ENCODE data around the gene COPS8. TPM values are rescaled to one million over a fixed set of nuclear protein-coding genes. Genes with fewer than 3 reads are reported as not detected.

The COPS8 gene
- total RNA-seq, 3 donors from 2014 or later: 88.8 to 205 (median 103) TPM

GRCh38 chr2:237043866-237044265 is 41.8 kb upstream of the COPS8 start:
- Histone ChIP-seq H3K4me3 (no peak overlapping the region), H3K9me3 (peaks cover 0 to 3% of the 10 kb centered on the region in 2 donors), H3K27ac (no peak overlapping the region), H3K4me1 (no peaks in the 10 kb centered on the region), H3K36me3 (no peaks in the 10 kb centered on the region), H3K27me3 (no peaks in the 10 kb centered on the region)
- intact Hi-C loops (cut with DNase I; ENCODE audit: low total_unique reads): no loop called here
- no peak for DNase-seq (ENCODE audit: low spot score in 2 of 2)
- no peak for TF ChIP-seq POLR2AphosphoS5 (IDR thresholded peaks at IDR 0.05)
- TF ChIP-seq POLR2A (IDR thresholded peaks at IDR 0.05): no peak
- TF ChIP-seq, protein P1, sequence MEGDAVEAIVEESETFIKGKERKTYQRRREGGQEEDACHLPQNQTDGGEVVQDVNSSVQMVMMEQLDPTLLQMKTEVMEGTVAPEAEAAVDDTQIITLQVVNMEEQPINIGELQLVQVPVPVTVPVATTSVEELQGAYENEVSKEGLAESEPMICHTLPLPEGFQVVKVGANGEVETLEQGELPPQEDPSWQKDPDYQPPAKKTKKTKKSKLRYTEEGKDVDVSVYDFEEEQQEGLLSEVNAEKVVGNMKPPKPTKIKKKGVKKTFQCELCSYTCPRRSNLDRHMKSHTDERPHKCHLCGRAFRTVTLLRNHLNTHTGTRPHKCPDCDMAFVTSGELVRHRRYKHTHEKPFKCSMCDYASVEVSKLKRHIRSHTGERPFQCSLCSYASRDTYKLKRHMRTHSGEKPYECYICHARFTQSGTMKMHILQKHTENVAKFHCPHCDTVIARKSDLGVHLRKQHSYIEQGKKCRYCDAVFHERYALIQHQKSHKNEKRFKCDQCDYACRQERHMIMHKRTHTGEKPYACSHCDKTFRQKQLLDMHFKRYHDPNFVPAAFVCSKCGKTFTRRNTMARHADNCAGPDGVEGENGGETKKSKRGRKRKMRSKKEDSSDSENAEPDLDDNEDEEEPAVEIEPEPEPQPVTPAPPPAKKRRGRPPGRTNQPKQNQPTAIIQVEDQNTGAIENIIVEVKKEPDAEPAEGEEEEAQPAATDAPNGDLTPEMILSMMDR (IDR thresholded peaks at IDR 0.05): no peak

GRCh38 chr2:237044281-237044680 is 41.4 kb upstream of the COPS8 start:
- peak overlapping the region in 1 of 2 donors; percentile 50 for H3K27ac ChIP-seq
- DNase-seq (ENCODE audit: low spot score in 2 of 2): no peak
- no peaks in the 10 kb centered on the region for H3K27me3 ChIP-seq
- TF ChIP-seq, protein P1 (IDR thresholded peaks at IDR 0.05): no peak
- no peak for TF ChIP-seq POLR2AphosphoS5 (IDR thresholded peaks at IDR 0.05)
- TF ChIP-seq POLR2A (IDR thresholded peaks at IDR 0.05): no peak
- no peak overlapping the region for H3K4me3 ChIP-seq
- H3K36me3 ChIP-seq: no peaks in the 10 kb centered on the region
- intact Hi-C loops (cut with DNase I; ENCODE audit: low total_unique reads): no loop called here
- H3K4me1 ChIP-seq: no peaks in the 10 kb centered on the region
- peaks cover 0 to 3% of the 10 kb centered on the region in 2 donors for H3K9me3 ChIP-seq

GRCh38 chr2:237045449-237045848 is 40.2 kb upstream of the COPS8 start:
- no peaks in the 10 kb centered on the region for H3K27me3 ChIP-seq
- peaks cover 0 to 3% of the 10 kb centered on the region in 2 donors for H3K9me3 ChIP-seq
- H3K4me3 ChIP-seq: no peak overlapping the region
- TF ChIP-seq POLR2A (IDR thresholded peaks at IDR 0.05): no peak
- TF ChIP-seq, protein P1 (IDR thresholded peaks at IDR 0.05): no peak
- no peak for TF ChIP-seq POLR2AphosphoS5 (IDR thresholded peaks at IDR 0.05)
- H3K4me1 ChIP-seq: no peaks in the 10 kb centered on the region
- H3K27ac ChIP-seq: peak overlapping the region; percentile 4 to 22
- DNase-seq (ENCODE audit: low spot score in 2 of 2): no peak
- H3K36me3 ChIP-seq: no peaks in the 10 kb centered on the region
- intact Hi-C loops (cut with DNase I; ENCODE audit: low total_unique reads): no loop called here

DNA sequence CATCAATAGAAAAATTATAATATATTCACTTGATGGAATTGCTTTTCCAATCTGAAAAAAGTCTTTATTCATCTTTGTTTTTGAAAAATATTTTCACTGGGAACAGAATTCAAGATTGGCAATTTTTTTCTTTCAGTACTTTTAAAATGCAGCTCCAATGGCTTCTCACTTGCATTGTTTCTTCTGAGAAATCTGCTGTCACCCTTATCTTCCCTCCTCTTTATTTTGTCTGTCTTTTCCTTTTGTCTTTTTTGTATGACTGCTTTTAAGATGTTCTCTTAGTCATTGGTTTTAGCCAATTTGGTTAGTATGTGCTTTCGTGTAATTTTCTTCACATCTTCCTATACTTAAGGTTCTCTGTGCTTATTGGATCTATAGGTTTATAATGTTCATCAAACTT is 37.1 kb upstream of the COPS8 start:
- Histone ChIP-seq H3K4me3 (no peak overlapping the region), H3K4me1 (no peaks in the 10 kb centered on the region), H3K27ac (no peak overlapping the region), H3K9me3 (peaks cover 0 to 3% of the 10 kb centered on the region in 2 donors), H3K27me3 (no peaks in the 10 kb centered on the region), H3K36me3 (no peaks in the 10 kb centered on the region)
- intact Hi-C loops (cut with DNase I; ENCODE audit: low total_unique reads): no loop called here
- TF ChIP-seq POLR2A (IDR thresholded peaks at IDR 0.05): no peak
- no peak for TF ChIP-seq POLR2AphosphoS5 (IDR thresholded peaks at IDR 0.05)
- TF ChIP-seq, protein P1 (IDR thresholded peaks at IDR 0.05): no peak
- no peak for DNase-seq (ENCODE audit: low spot score in 2 of 2)

GRCh38 chr2:237051861-237052260 is 33.8 kb upstream of the COPS8 start:
- H3K9me3 ChIP-seq: peaks cover 0 to 3% of the 10 kb centered on the region in 2 donors
- intact Hi-C loops (cut with DNase I; ENCODE audit: low total_unique reads): no loop called here
- H3K27ac ChIP-seq: no peak overlapping the region
- H3K4me3 ChIP-seq: no peak overlapping the region
- H3K36me3 ChIP-seq: no peaks in the 10 kb centered on the region
- DNase-seq (ENCODE audit: low spot score in 2 of 2): no peak
- no peak for TF ChIP-seq POLR2AphosphoS5 (IDR thresholded peaks at IDR 0.05)
- TF ChIP-seq, protein P1 (IDR thresholded peaks at IDR 0.05): no peak
- H3K27me3 ChIP-seq: no peaks in the 10 kb centered on the region
- no peaks in the 10 kb centered on the region for H3K4me1 ChIP-seq

Data from breast epithelium (tissue), 4 donors.